CD8-positive, alpha-beta memory T cell (primary cell): ENCODE measurements around the gene LY9. TPM values are rescaled to one million over a fixed set of nuclear protein-coding genes. Genes with fewer than 3 reads are reported as not detected.

Experiments
- CTCF ChIA-PET: fragments of 350-600 bp; sonication (Branson Sonifier 250); formaldehyde crosslinking; loops from one replicate; lab custom pipeline; 2021; ENCODE audit warnings: antibody characterized with exemption; lab: Charles Lee
- POLR2A ChIA-PET: fragments of 350-600 bp; sonication (Branson Sonifier 250); formaldehyde crosslinking; loops from one replicate; lab custom pipeline; 2021; ENCODE audit warnings: antibody characterized with exemption; lab: Charles Lee
- DNase-seq, 5 donors: peaks; one replicate each; pipeline versions ENCODE4 v3.0.0 to v3.0.0-alpha.2; 2020 to 2022; ENCODE audit warnings: mixed read lengths in 1 of 5
- H3K27ac ChIP-seq: one replicate; pipeline ENCODE4 v1.7.0; 2013; ENCODE audit warnings: low read depth, mild to moderate bottlenecking, low read length, moderate library complexity
- H3K27me3 ChIP-seq: 2 replicates; pipeline ENCODE4 v1.7.0; 2013; ENCODE audit warnings: low read length, mild to moderate bottlenecking; ENCODE audit not compliant: insufficient read depth, poor library complexity, severe bottlenecking
- H3K36me3 ChIP-seq: 2 replicates; pipeline ENCODE4 v1.7.0; 2013; ENCODE audit warnings: mild to moderate bottlenecking, low read length, moderate library complexity; ENCODE audit not compliant: insufficient read depth
- H3K4me1 ChIP-seq: 2 replicates; pipeline ENCODE4 v1.7.0; 2013; ENCODE audit warnings: mild to moderate bottlenecking, low read length, moderate library complexity; ENCODE audit not compliant: insufficient read depth
- H3K4me3 ChIP-seq: 2 replicates; pipeline ENCODE4 v1.7.0; 2013; ENCODE audit warnings: mild to moderate bottlenecking, low read length
- H3K9me3 ChIP-seq: 2 replicates; pipeline ENCODE4 v1.7.0; 2013; ENCODE audit warnings: mild to moderate bottlenecking, low read length
- H3K27ac Mint-ChIP-seq, 8 donors: one replicate each; pipeline ENCODE4 v1.8.0; 2020 to 2021; ENCODE audit warnings: mixed read lengths in 8 of 8, mild to moderate bottlenecking in 6 of 8, inconsistent platforms in 3 of 8, moderate library complexity in 3 of 8
- H3K27me3 Mint-ChIP-seq, 2 donors: one replicate each; pipeline ENCODE4 v1.8.0; 2020 to 2021; ENCODE audit warnings: mixed read lengths in 2 of 2, mild to moderate bottlenecking in 1 of 2, moderate library complexity in 1 of 2
- H3K36me3 Mint-ChIP-seq, 3 donors: one replicate each; pipeline ENCODE4 v1.8.0; 2020 to 2021; ENCODE audit warnings: mixed read lengths in 3 of 3, inconsistent platforms in 1 of 3, mild to moderate bottlenecking in 1 of 3
- H3K4me1 Mint-ChIP-seq, 3 donors: one replicate each; pipeline ENCODE4 v1.8.0; 2020 to 2021; ENCODE audit warnings: mixed read lengths in 3 of 3, inconsistent platforms in 1 of 3, mild to moderate bottlenecking in 1 of 3
- H3K4me3 Mint-ChIP-seq, 7 donors: one replicate each; pipeline ENCODE4 v1.8.0; 2020 to 2021; ENCODE audit warnings: mixed read lengths in 7 of 7, mild to moderate bottlenecking in 6 of 7, moderate library complexity in 4 of 7, inconsistent platforms in 2 of 7
- H3K9me3 Mint-ChIP-seq, 5 donors: one replicate each; pipeline ENCODE4 v1.8.0; 2020 to 2022; ENCODE audit warnings: mixed read lengths in 5 of 5, mild to moderate bottlenecking in 3 of 5, moderate library complexity in 2 of 5, inconsistent platforms in 1 of 5
- polyA plus RNA-seq: library from polyadenylated mRNA; unstranded; fragments of 300-500 nt; fragmentation: Illumina TruSeq; gene quantifications from one replicate; pipeline ENCODE4 v1.2.3, GENCODE V29; 2021
- total RNA-seq, 2 experiments: library from RNA; stranded (reverse); gene quantifications; one replicate each; pipeline ENCODE4 v1.2.3, GENCODE V29; 2021

LY9 gene
- total and polyA plus RNA-seq, 3 experiments from 2014 or later = 16.4 to 206 (median 16.5) TPM

- H3K36me3 ChIP-seq = no peaks in the 10 kb centered on the region
- no peaks in the 10 kb centered on the region for H3K27me3 ChIP-seq
- H3K36me3 Mint-ChIP-seq = peaks cover 0 to 26% (median 4%) of the 10 kb centered on the region in 3 donors
- peaks cover 45 to 58% (median 51%) of the 10 kb centered on the region in 3 donors for H3K4me1 Mint-ChIP-seq
- peaks cover 28% of the 10 kb centered on the region for H3K4me1 ChIP-seq
- no peak overlapping the region for H3K4me3 ChIP-seq
- CTCF ChIA-PET = interaction anchor here (2.1 to 2.5 kb wide), 2 partner anchors 9 to 78 kb away, joined by 5 to 6 read pairs; no protein-coding TSS in a partner anchor
- no peak overlapping the region for H3K27ac ChIP-seq
- no peaks in the 10 kb centered on the region for H3K9me3 ChIP-seq
- peak overlapping the region in 5 of 8 donors; percentile 15 to 92 (median 78) for H3K27ac Mint-ChIP-seq
- no peak for DNase-seq
- H3K9me3 Mint-ChIP-seq = no peaks in the 10 kb centered on the region
- POLR2A ChIA-PET = interaction anchor here (1.7 kb wide), 1 partner anchor 12 kb away, joined by 4 read pairs; no protein-coding TSS in a partner anchor
- no peak overlapping the region for H3K4me3 Mint-ChIP-seq
- peaks cover 0 to 4% of the 10 kb centered on the region in 2 donors for H3K27me3 Mint-ChIP-seq
Observed at GRCh38 chr1:160759740-160760139, 36.2 kb upstream of the LY9 start.

- Mint-ChIP-seq H3K27me3 (peaks cover 0 to 2% of the 10 kb centered on the region in 2 donors), H3K27ac (peak overlapping the region in 1 of 8 donors; percentile 47), H3K9me3 (no peaks in the 10 kb centered on the region), H3K36me3 (peaks cover 0 to 26% (median 4%) of the 10 kb centered on the region in 3 donors), H3K4me1 (peaks cover 40 to 50% (median 45%) of the 10 kb centered on the region in 3 donors), H3K4me3 (no peak overlapping the region)
- no peak overlapping the region for H3K27ac ChIP-seq
- DNase-seq = no peak
- H3K4me1 ChIP-seq = peaks cover 16% of the 10 kb centered on the region
- POLR2A ChIA-PET = no interaction called here
- no peaks in the 10 kb centered on the region for H3K27me3 ChIP-seq
- H3K9me3 ChIP-seq = no peaks in the 10 kb centered on the region
- CTCF ChIA-PET = interaction anchor here (1.9 kb wide), 1 partner anchor 34 kb away, joined by 5 read pairs; no protein-coding TSS in a partner anchor
- no peaks in the 10 kb centered on the region for H3K36me3 ChIP-seq
- H3K4me3 ChIP-seq = no peak overlapping the region
Observed at GRCh38 chr1:160761046-160761445, 34.9 kb upstream of the LY9 start.

GRCh38 chr1:160761886-160762285 lies 34.1 kb upstream of the LY9 start:
- H3K27me3 Mint-ChIP-seq = no peaks in the 10 kb centered on the region
- Histone ChIP-seq H3K4me3 (no peak overlapping the region), H3K27me3 (no peaks in the 10 kb centered on the region), H3K27ac (no peak overlapping the region), H3K4me1 (peaks cover 15% of the 10 kb centered on the region), H3K36me3 (no peaks in the 10 kb centered on the region), H3K9me3 (no peaks in the 10 kb centered on the region)
- H3K4me3 Mint-ChIP-seq = no peak overlapping the region
- peaks cover 0 to 21% (median 2%) of the 10 kb centered on the region in 3 donors for H3K36me3 Mint-ChIP-seq
- POLR2A ChIA-PET = interaction anchor here (0.6 to 1.0 kb wide), 2 partner anchors 18 to 106 kb away, joined by 3 to 10 read pairs; no protein-coding TSS in a partner anchor
- peaks cover 37 to 48% (median 43%) of the 10 kb centered on the region in 3 donors for H3K4me1 Mint-ChIP-seq
- H3K27ac Mint-ChIP-seq = no peak overlapping the region
- CTCF ChIA-PET = interaction anchor here (1.0 to 1.9 kb wide), 5 partner anchors 14 to 35 kb away, joined by 3 to 5 read pairs (median 4); no protein-coding TSS in a partner anchor
- no peaks in the 10 kb centered on the region for H3K9me3 Mint-ChIP-seq
- DNase-seq = no peak

GRCh38 chr1:160763993-160764392 lies 32.0 kb upstream of the LY9 start:
- H3K27me3 ChIP-seq = no peaks in the 10 kb centered on the region
- H3K27ac Mint-ChIP-seq = no peak overlapping the region

GRCh38 chr1:160767395-160768294 lies 28.3 kb upstream of the LY9 start:
- POLR2A ChIA-PET = interaction anchor here (0.6 to 2.8 kb wide), 10 partner anchors 11 to 527 kb away, joined by 3 to 14 read pairs (median 6); no protein-coding TSS in a partner anchor
- no peaks in the 10 kb centered on the region for H3K27me3 ChIP-seq
- no peaks in the 10 kb centered on the region for H3K36me3 ChIP-seq
- H3K27ac Mint-ChIP-seq = peak overlapping the region; percentile 94 to 99 (median 98)
- H3K27me3 Mint-ChIP-seq = peaks cover 0 to 3% of the 10 kb centered on the region in 2 donors
- H3K4me3 ChIP-seq = peak overlapping the region; percentile 69
- H3K9me3 Mint-ChIP-seq = no peaks in the 10 kb centered on the region
- H3K4me1 Mint-ChIP-seq = peaks cover 22 to 24% (median 23%) of the 10 kb centered on the region in 3 donors
- CTCF ChIA-PET = interaction anchor here (0.9 to 7.7 kb wide), 34 partner anchors 10 to 329 kb away, joined by 3 to 185 read pairs (median 7); partner anchors contain the start of genes CD244, CD48, LY9 and SLAMF7
- H3K36me3 Mint-ChIP-seq = no peaks in the 10 kb centered on the region
- peaks cover 19% of the 10 kb centered on the region for H3K4me1 ChIP-seq
- DNase-seq = peak in 1 of 5 donors; percentile 30
- H3K9me3 ChIP-seq = no peaks in the 10 kb centered on the region
- H3K4me3 Mint-ChIP-seq = peak overlapping the region; percentile 87 to 91 (median 88)
- H3K27ac ChIP-seq = peak overlapping the region; percentile 55

More at GRCh38 chr1:160763993-160764392, 32.0 kb upstream of the LY9 start:
- no peak for DNase-seq
- POLR2A ChIA-PET = interaction anchor here (1.3 kb wide), 1 partner anchor 37 kb away, joined by 4 read pairs; no protein-coding TSS in a partner anchor
- no peaks in the 10 kb centered on the region for H3K36me3 ChIP-seq
- Mint-ChIP-seq H3K4me3 (no peak overlapping the region), H3K27me3 (peaks cover 0 to 3% of the 10 kb centered on the region in 2 donors), H3K9me3 (no peaks in the 10 kb centered on the region), H3K4me1 (peaks cover 37 to 44% (median 37%) of the 10 kb centered on the region in 3 donors), H3K36me3 (peaks cover 0 to 17% (median 0%) of the 10 kb centered on the region in 3 donors)
- H3K27ac ChIP-seq = no peak overlapping the region
- H3K9me3 ChIP-seq = no peaks in the 10 kb centered on the region
- H3K4me3 ChIP-seq = no peak overlapping the region
- H3K4me1 ChIP-seq = peaks cover 19% of the 10 kb centered on the region
- CTCF ChIA-PET = interaction anchor here (1.6 to 7.7 kb wide), 2 partner anchors 73 to 81 kb away, joined by 3 to 100 read pairs; no protein-coding TSS in a partner anchor

GRCh38 chr1:160768295-160768657 lies 27.7 kb upstream of the LY9 start:
- peak overlapping the region; percentile 94 to 99 (median 98) for H3K27ac Mint-ChIP-seq
- Histone ChIP-seq H3K27ac (peak overlapping the region; percentile 55), H3K36me3 (no peaks in the 10 kb centered on the region), H3K27me3 (no peaks in the 10 kb centered on the region), H3K9me3 (no peaks in the 10 kb centered on the region), H3K4me3 (peak overlapping the region; percentile 69), H3K4me1 (peaks cover 19% of the 10 kb centered on the region)
- no peaks in the 10 kb centered on the region for H3K36me3 Mint-ChIP-seq
- peaks cover 22 to 23% (median 23%) of the 10 kb centered on the region in 3 donors for H3K4me1 Mint-ChIP-seq
- H3K9me3 Mint-ChIP-seq = no peaks in the 10 kb centered on the region
- ChIA-PET CTCF (interaction anchor here (0.7 to 7.7 kb wide), 39 partner anchors 9 to 329 kb away, joined by 3 to 185 read pairs (median 6); partner anchors contain the start of genes CD244, CD48, LY9 and SLAMF7), POLR2A (interaction anchor here (0.6 to 2.8 kb wide), 9 partner anchors 12 to 528 kb away, joined by 3 to 14 read pairs (median 6); no protein-coding TSS in a partner anchor)
- DNase-seq = peak; percentile 73 to 92 (median 82)
- peaks cover 0 to 3% of the 10 kb centered on the region in 2 donors for H3K27me3 Mint-ChIP-seq
- H3K4me3 Mint-ChIP-seq = peak overlapping the region; percentile 87 to 91 (median 88)

- ChIA-PET POLR2A (no interaction called here), CTCF (interaction anchor here (1.0 to 10.5 kb wide), 4 partner anchors 9 to 181 kb away, joined by 3 to 77 read pairs (median 3); partner anchors contain the start of gene ITLN2)
- Histone ChIP-seq H3K36me3 (no peaks in the 10 kb centered on the region), H3K4me3 (no peak overlapping the region), H3K9me3 (no peaks in the 10 kb centered on the region), H3K27ac (no peak overlapping the region), H3K4me1 (peaks cover 9% of the 10 kb centered on the region), H3K27me3 (no peaks in the 10 kb centered on the region)
- no peaks in the 10 kb centered on the region for H3K36me3 Mint-ChIP-seq
- DNase-seq = no peak
- H3K9me3 Mint-ChIP-seq = no peaks in the 10 kb centered on the region
- H3K4me3 Mint-ChIP-seq = no peak overlapping the region
- peaks cover 10 to 21% (median 21%) of the 10 kb centered on the region in 3 donors for H3K4me1 Mint-ChIP-seq
- no peak overlapping the region for H3K27ac Mint-ChIP-seq
- no peaks in the 10 kb centered on the region for H3K27me3 Mint-ChIP-seq
Observed at GRCh38 chr1:160772331-160772730, 23.6 kb upstream of the LY9 start.
